IMR-90 (cell line): ENCODE measurements around the gene TLL1.

Source experiments
- BHLHE40 ChIP-seq: fragments of 150-350 bp; IDR thresholded peaks from 2 replicates; pipeline ENCODE4 v1.6.1; 2016; ENCODE audit warnings: mild to moderate bottlenecking, low read depth, low read length
- CEBPB ChIP-seq: IDR thresholded peaks from 2 replicates; pipeline ENCODE4 v1.6.1; 2012; ENCODE audit warnings: low read depth, low read length, improper control_type of control experiment
- CTCF ChIP-seq: conservative IDR thresholded peaks from 2 replicates; pipeline ENCODE4 v1.5.1; 2012; ENCODE audit warnings: mild to moderate bottlenecking, low read depth, low read length, improper control_type of control experiment
- ELK1 ChIP-seq: fragments of 150-350 bp; IDR thresholded peaks from 2 replicates; pipeline ENCODE4 v1.6.1; 2016; ENCODE audit warnings: low read depth, mild to moderate bottlenecking, low read length, moderate library complexity, borderline replicate concordance
- FOS ChIP-seq: fragments of 150-350 bp; IDR thresholded peaks from 2 replicates; pipeline ENCODE4 v1.6.1; 2016; ENCODE audit warnings: low read depth, low read length
- MAZ ChIP-seq: IDR thresholded peaks from 2 replicates; pipeline ENCODE4 v1.6.1; 2012; ENCODE audit warnings: low read depth, mild to moderate bottlenecking, low read length, improper control_type of control experiment, moderate library complexity, borderline replicate concordance
- MXI1 ChIP-seq: IDR thresholded peaks from 2 replicates; pipeline ENCODE4 v1.6.1; 2012; ENCODE audit warnings: low read depth, mild to moderate bottlenecking, low read length, moderate library complexity, borderline replicate concordance
- NFE2L2 ChIP-seq: fragments of 150-350 bp; IDR thresholded peaks from 2 replicates; pipeline ENCODE4 v1.6.1; 2016; ENCODE audit warnings: low read depth, mild to moderate bottlenecking, low read length
- POLR2A ChIP-seq: IDR thresholded peaks from 2 replicates; pipeline ENCODE4 v1.6.1; 2012; ENCODE audit warnings: mild to moderate bottlenecking, low read depth, low read length
- RAD21 ChIP-seq: IDR thresholded peaks from 2 replicates; pipeline ENCODE4 v1.6.1; 2012; ENCODE audit warnings: low read length, improper control_type of control experiment
- RFX5 ChIP-seq: IDR thresholded peaks from 2 replicates; pipeline ENCODE4 v1.8.0; 2012; ENCODE audit warnings: low read depth, mild to moderate bottlenecking, low read length, moderate library complexity
- SMC3 ChIP-seq: fragments of 150-350 bp; IDR thresholded peaks from 2 replicates; pipeline ENCODE4 v1.6.1; 2016; ENCODE audit warnings: low read depth, mild to moderate bottlenecking, antibody characterized with exemption, low read length, moderate library complexity
- USF2 ChIP-seq: fragments of 150-350 bp; IDR thresholded peaks from 2 replicates; pipeline ENCODE4 v1.6.1; 2017; ENCODE audit warnings: mild to moderate bottlenecking, antibody characterized with exemption, low read length, low read depth

GRCh38 chr4:166077782-166078181 lies 204.7 kb downstream of the TLL1 start:
- TF ChIP-seq CTCF (no peak), MAZ (no peak), BHLHE40 (no peak), RFX5 (no peak), POLR2A (no peak), CEBPB (no peak), NFE2L2 (no peak), MXI1 (no peak), RAD21 (no peak), ELK1 (no peak), USF2 (no peak), FOS (no peak), SMC3 (no peak)
